B cell (primary cell): ENCODE data around the gene APP. TPM values are rescaled to one million over a fixed set of nuclear protein-coding genes. Genes with fewer than 3 reads are reported as not detected.

ENCODE experiments used
- ATAC-seq: fragments of 200-7000 bp; cut with Tn5 transposase; one replicate; pipeline ENCODE4 v1.10.0; 2021; ENCODE audit warnings: low read depth, mild to moderate bottlenecking, moderate number of reproducible peaks, moderate library complexity
- CTCF ChIA-PET: fragments of 350-600 bp; sonication (Branson Sonifier 250); formaldehyde crosslinking; loops from one replicate; lab custom pipeline; 2021; ENCODE audit warnings: antibody characterized with exemption, inconsistent platforms; lab: Charles Lee
- POLR2A ChIA-PET: fragments of 350-600 bp; sonication (Branson Sonifier 250); formaldehyde crosslinking; loops from one replicate; lab custom pipeline; 2021; ENCODE audit warnings: antibody characterized with exemption; lab: Charles Lee
- DNase-seq: peaks from one replicate; pipeline ENCODE4 v3.0.0; 2013
- H2AFZ ChIP-seq: 2 replicates; pipeline ENCODE4 v1.6.1; 2012; ENCODE audit warnings: mild to moderate bottlenecking, low read depth, low read length; ENCODE audit not compliant: insufficient read depth, poor library complexity, severe bottlenecking
- H3K27ac ChIP-seq, 2 donors: 1 replicate in 1 of 2; 2 replicates in 1 of 2; pipeline ENCODE4 v1.5.1; 2012 to 2013; ENCODE audit warnings: low read length in 2 of 2, mild to moderate bottlenecking in 2 of 2, moderate library complexity in 1 of 2
- H3K27me3 ChIP-seq, 4 experiments: fragments of 200-600 bp in 1 of 4; sonication (generic) in 1 of 4; replicated peaks in 1 of 4; 1 replicate in 2 of 4; 2 replicates in 2 of 4; pipeline versions ENCODE4 v1.6.1 to v1.7.0; 2013 to 2016; ENCODE audit warnings: low read length in 3 of 4, mild to moderate bottlenecking in 2 of 4, mixed read lengths in 1 of 4, moderate library complexity in 1 of 4; ENCODE audit not compliant: insufficient read depth in 4 of 4, control insufficient read depth in 3 of 4; ENCODE audit errors: control extremely low read depth in 1 of 4
- H3K36me3 ChIP-seq, 2 experiments: replicated peaks in 1 of 2; 1 replicate in 1 of 2; 2 replicates in 1 of 2; pipeline versions ENCODE4 v1.6.1 to v1.7.1; 2013; ENCODE audit warnings: low read length in 1 of 2; ENCODE audit not compliant: insufficient read depth in 2 of 2, control insufficient read depth in 1 of 2; ENCODE audit errors: control extremely low read depth in 1 of 2, extremely low read depth in 1 of 2
- H3K4me1 ChIP-seq, 2 donors: fragments of 200-600 bp in 1 of 2; sonication (generic) in 1 of 2; 1 replicate in 1 of 2; 2 replicates in 1 of 2; pipeline versions ENCODE4 v1.5.1 to v1.6.1; 2013 to 2017; ENCODE audit warnings: low read length in 2 of 2; ENCODE audit not compliant: control insufficient read depth in 2 of 2, insufficient read depth in 2 of 2
- H3K4me2 ChIP-seq: replicated peaks from 2 replicates; pipeline ENCODE3; 2012; ENCODE audit warnings: mild to moderate bottlenecking, low read depth, low read length; ENCODE audit not compliant: poor library complexity, severe bottlenecking
- H3K4me3 ChIP-seq, 5 experiments: fragments of 200-600 bp in 1 of 5; sonication (generic) in 1 of 5; 1 replicate in 3 of 5; 2 replicates in 2 of 5; pipeline versions ENCODE4 v1.5.1 to v1.7.0; 2011 to 2016; ENCODE audit warnings: low read length in 4 of 5, mild to moderate bottlenecking in 4 of 5, low read depth in 2 of 5, control low read depth in 1 of 5, moderate library complexity in 1 of 5; ENCODE audit not compliant: insufficient read depth in 1 of 5; ENCODE audit errors: control extremely low read depth in 1 of 5, extremely low read depth in 1 of 5
- H3K79me2 ChIP-seq: fragments of 200-600 bp; sonication (generic); one replicate; pipeline ENCODE4 v1.6.0; 2016; ENCODE audit warnings: low read length; ENCODE audit not compliant: control insufficient read depth, insufficient read depth
- H3K9ac ChIP-seq: fragments of 200-600 bp; sonication (generic); 2 replicates; pipeline ENCODE4 v1.6.1; 2017; ENCODE audit warnings: mild to moderate bottlenecking, low read length, moderate library complexity
- H3K9me3 ChIP-seq, 3 donors: one replicate each; pipeline versions ENCODE4 v1.6.1 to v1.7.1; 2013; ENCODE audit warnings: low read length in 2 of 3; ENCODE audit not compliant: control insufficient read depth in 2 of 3, insufficient read depth in 1 of 3; ENCODE audit errors: control extremely low read depth in 1 of 3
- H4K20me1 ChIP-seq: 2 replicates; pipeline ENCODE4 v1.6.0; 2012; ENCODE audit warnings: mild to moderate bottlenecking, low read length; ENCODE audit not compliant: insufficient read depth, control insufficient read depth, poor library complexity, severe bottlenecking
- H3K27ac Mint-ChIP-seq: one replicate; pipeline ENCODE4 v1.8.0; 2021; ENCODE audit warnings: mixed read lengths
- H3K27me3 Mint-ChIP-seq: one replicate; pipeline ENCODE4 v1.8.0; 2021; ENCODE audit warnings: mixed read lengths
- H3K4me1 Mint-ChIP-seq: one replicate; pipeline ENCODE4 v1.8.0; 2021; ENCODE audit warnings: mixed read lengths
- H3K4me3 Mint-ChIP-seq: one replicate; pipeline ENCODE4 v1.8.0; 2021; ENCODE audit warnings: mixed read lengths
- H3K9me3 Mint-ChIP-seq: one replicate; pipeline ENCODE4 v1.8.0; 2022; ENCODE audit warnings: mixed read lengths; ENCODE audit not compliant: insufficient read depth
- CTCF ChIP-seq: fragments of 200-600 bp; IDR thresholded peaks from one replicate; pipeline ENCODE4 v1.8.0; 2022; ENCODE audit warnings: antibody characterized with exemption, mild to moderate bottlenecking
- EZH2 ChIP-seq: IDR thresholded peaks from 2 replicates; pipeline ENCODE4 v1.6.1; 2012; ENCODE audit warnings: borderline replicate concordance, low read depth, mild to moderate bottlenecking, moderate library complexity, low read length; ENCODE audit not compliant: insufficient read depth, poor library complexity, severe bottlenecking
- WGBS: methylation state at CpG from one replicate; pipeline ENCODE4 v1.1.5; 2013; ENCODE audit warnings: missing lambda C conversion rate; ENCODE audit not compliant: insufficient coverage; 5-methylcytosine and 5-hydroxymethylcytosine counted together
- intact Hi-C: fragments of 100-400 bp; cut with micrococcal nuclease; formaldehyde crosslinking; loops from one replicate; pipeline ENCODE4 v1.10.0; 2022
- polyA plus RNA-seq: library from polyadenylated mRNA; depleted of rRNA; stranded (reverse); fragments of >200 nt; gene quantifications from 2 replicates; pipeline ENCODE4 v1.2.3, GENCODE V29; 2012
- total RNA-seq, 2 donors: library from RNA; stranded (reverse); fragments of 120-200 nt in 1 of 2; gene quantifications; 1 replicate in 1 of 2; 2 replicates in 1 of 2; pipeline versions ENCODE4 v1.2.3 to v1.2.4, GENCODE V29; 2013 to 2022

APP gene
- total and polyA plus RNA-seq, 2 donors (not counting 1 experiment from before 2014, with no cell fraction given) = 28.3 to 34.7 TPM

- Histone ChIP-seq H3K79me2 (no peaks in the 10 kb centered on the region), H2AFZ (no peak overlapping the region), H3K36me3 (no peaks in the 10 kb centered on the region), H3K27ac (no peak overlapping the region), H3K9me3 (peaks cover 0 to 6% (median 0%) of the 10 kb centered on the region in 3 donors), H3K4me3 (no peak overlapping the region), H3K27me3 (no peaks in the 10 kb centered on the region), H4K20me1 (no peaks in the 10 kb centered on the region), H3K9ac (no peak overlapping the region), H3K4me1 (no peaks in the 10 kb centered on the region), H3K4me2 (no peak overlapping the region)
- no peak for ATAC-seq
- ChIA-PET CTCF (no interaction called here), POLR2A (no interaction called here)
- Mint-ChIP-seq H3K9me3 (no peaks in the 10 kb centered on the region), H3K27ac (no peak overlapping the region), H3K27me3 (no peaks in the 10 kb centered on the region), H3K4me3 (no peak overlapping the region), H3K4me1 (no peaks in the 10 kb centered on the region)
- 84% methylated on average over 4 of the region's 6 CpGs for WGBS
- TF ChIP-seq EZH2 = no peak
- TF ChIP-seq CTCF = no peak
- DNase-seq = no peak
- intact Hi-C loops = no loop called here
These were observed 24.3 kb upstream of the APP start for GRCh38 chr21:26194811-26195251.

- ChIA-PET POLR2A (no interaction called here), CTCF (no interaction called here)
- Histone ChIP-seq H3K27ac (no peak overlapping the region), H3K36me3 (no peaks in the 10 kb centered on the region), H3K9me3 (peaks cover 0 to 6% (median 0%) of the 10 kb centered on the region in 3 donors), H3K27me3 (peaks cover 0 to 2% (median 0%) of the 10 kb centered on the region in 4 experiments), H3K4me3 (no peak overlapping the region), H3K4me1 (no peaks in the 10 kb centered on the region), H4K20me1 (no peaks in the 10 kb centered on the region), H3K4me2 (no peak overlapping the region), H3K9ac (no peak overlapping the region), H3K79me2 (no peaks in the 10 kb centered on the region), H2AFZ (no peak overlapping the region)
- DNase-seq (no peak), ATAC-seq (no peak)
- no peak overlapping the region for H3K4me3 Mint-ChIP-seq
- TF ChIP-seq EZH2 = no peak
- no peak for TF ChIP-seq CTCF
- no CpG with 5 or more reads among the region's 3 CpGs for WGBS
- H3K4me1 Mint-ChIP-seq = no peaks in the 10 kb centered on the region
- intact Hi-C loops = no loop called here
- H3K27me3 Mint-ChIP-seq = no peaks in the 10 kb centered on the region
- H3K27ac Mint-ChIP-seq = no peak overlapping the region
- no peaks in the 10 kb centered on the region for H3K9me3 Mint-ChIP-seq
These were observed 23.8 kb upstream of the APP start for GRCh38 chr21:26194326-26194725.
